ENCODE measurements around the gene CPVL.

The CPVL gene

GRCh38 chr7:29045258-29046086 is 100.9 kb downstream of the CPVL start:
- no peak for DNase-seq (ENCODE audit: low read depth in 1 of 2, low spot score in 1 of 2)

DNA sequence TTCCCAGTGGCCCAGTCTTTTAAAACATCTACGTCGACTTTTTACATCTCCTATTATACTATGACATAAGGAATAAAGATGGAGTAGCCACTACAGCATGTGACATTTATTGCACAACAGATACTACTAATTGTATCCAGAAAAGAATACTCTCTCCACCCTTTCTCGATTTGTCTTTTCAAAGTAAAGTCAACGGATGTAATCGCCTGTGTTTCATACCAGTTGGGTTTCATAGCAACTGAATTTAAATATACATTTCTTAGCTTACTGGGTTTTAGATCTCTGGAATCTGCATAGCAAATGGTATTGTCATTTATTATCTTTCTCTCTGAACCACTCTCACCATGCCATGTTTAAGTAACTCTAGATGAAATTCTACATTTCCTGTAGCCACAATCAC is 101.8 kb downstream of the CPVL start:
- DNase-seq (ENCODE audit: low read depth in 1 of 2, low spot score in 1 of 2): no peak

GRCh38 chr7:29043576-29043975 is 102.8 kb downstream of the CPVL start:
- DNase-seq (ENCODE audit: low read depth in 1 of 2, low spot score in 1 of 2): no peak

GRCh38 chr7:29042824-29043231 is 103.5 kb downstream of the CPVL start:
- DNase-seq (ENCODE audit: low read depth in 1 of 2, low spot score in 1 of 2): no peak

DNA sequence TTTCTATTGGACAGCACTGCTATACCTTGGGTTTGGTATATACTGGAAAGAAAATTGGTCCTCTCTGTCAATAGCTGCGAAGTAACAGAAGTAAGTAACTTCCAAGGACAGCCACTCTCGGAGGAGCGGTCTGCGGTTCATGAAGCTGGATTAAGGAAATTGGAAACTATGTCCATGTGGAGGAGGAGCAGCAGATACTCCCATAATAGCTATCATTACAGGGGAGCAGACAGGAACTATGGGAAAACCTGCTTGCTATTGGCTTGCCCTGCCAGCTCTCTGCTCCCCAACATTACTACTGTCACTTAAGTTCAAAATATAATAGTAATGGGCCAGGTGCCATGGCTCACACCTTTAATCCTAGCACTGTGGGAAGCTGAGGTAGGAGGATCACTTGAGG is 104.3 kb downstream of the CPVL start:
- DNase-seq (ENCODE audit: low read depth in 1 of 2, low spot score in 1 of 2): no peak

DNA sequence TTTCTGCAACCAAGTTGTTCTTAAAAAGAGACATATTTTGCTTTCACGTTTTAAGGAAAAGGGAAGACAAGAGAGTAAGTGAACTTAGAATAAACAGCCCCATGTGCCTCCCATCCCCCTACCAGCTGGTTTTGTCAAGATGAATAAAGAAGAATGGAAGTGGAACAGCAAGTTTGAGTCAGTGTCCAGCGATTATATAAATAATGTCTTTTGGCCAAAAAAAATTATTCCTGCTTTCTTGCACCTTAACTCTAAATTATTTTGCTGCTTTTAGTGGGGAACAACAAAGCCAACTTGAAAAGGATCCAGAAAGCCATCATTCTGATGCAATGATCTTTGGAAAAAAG is 105.8 kb downstream of the CPVL start:
- DNase-seq (ENCODE audit: low read depth in 1 of 2, low spot score in 1 of 2): no peak

GRCh38 chr7:29039821-29040578 is 106.3 kb downstream of the CPVL start:
- no peak for DNase-seq (ENCODE audit: low read depth in 1 of 2, low spot score in 1 of 2)

DNA sequence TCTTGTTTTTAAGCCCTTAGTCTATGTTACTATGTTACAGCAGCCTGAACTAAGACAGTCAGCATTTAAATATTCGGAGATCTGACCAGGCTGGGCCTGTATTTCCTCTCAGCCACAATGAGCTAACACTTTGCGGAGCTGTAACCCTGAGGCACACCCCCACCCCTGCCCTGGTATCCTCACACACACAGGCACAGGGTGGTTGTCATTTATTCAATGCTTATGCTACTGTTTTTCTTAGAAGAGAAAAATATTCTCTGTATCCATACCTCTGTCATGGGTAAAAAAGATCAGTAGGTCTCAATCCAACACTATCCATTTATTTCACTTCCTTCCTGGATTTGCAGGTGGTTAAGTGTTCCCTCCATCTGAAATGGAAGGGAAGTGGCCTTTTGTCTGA is 107.9 kb downstream of the CPVL start:
- DNase-seq (ENCODE audit: low read depth in 1 of 2, low spot score in 1 of 2): no peak

- no peak for DNase-seq (ENCODE audit: low read depth in 1 of 2, low spot score in 1 of 2)
Observed at GRCh38 chr7:29035044-29035740, 111.1 kb downstream of the CPVL start.

GRCh38 chr7:29033584-29033983 is 112.8 kb downstream of the CPVL start:
- no peak for DNase-seq (ENCODE audit: low read depth in 1 of 2, low spot score in 1 of 2)

DNA sequence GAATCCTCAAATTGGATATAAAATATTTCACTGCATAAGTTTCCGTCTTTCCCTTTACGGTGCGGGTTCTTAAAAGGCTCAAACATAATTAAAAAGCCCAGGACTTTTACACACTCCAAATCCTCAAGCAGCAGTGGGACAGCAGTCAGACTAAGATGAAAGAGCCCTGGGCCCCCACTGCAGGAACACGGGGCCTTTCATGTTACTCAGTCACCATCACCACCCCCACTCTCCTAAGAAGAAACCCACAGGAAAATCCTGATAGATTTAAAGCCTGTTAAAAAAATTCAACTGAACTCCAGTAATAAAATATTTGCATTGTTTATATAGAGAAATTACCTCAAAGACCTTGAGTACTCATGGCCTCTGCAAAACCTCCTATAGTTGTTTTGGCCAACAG is 114.2 kb downstream of the CPVL start:
- no peak for DNase-seq (ENCODE audit: low read depth in 1 of 2, low spot score in 1 of 2)

DNA sequence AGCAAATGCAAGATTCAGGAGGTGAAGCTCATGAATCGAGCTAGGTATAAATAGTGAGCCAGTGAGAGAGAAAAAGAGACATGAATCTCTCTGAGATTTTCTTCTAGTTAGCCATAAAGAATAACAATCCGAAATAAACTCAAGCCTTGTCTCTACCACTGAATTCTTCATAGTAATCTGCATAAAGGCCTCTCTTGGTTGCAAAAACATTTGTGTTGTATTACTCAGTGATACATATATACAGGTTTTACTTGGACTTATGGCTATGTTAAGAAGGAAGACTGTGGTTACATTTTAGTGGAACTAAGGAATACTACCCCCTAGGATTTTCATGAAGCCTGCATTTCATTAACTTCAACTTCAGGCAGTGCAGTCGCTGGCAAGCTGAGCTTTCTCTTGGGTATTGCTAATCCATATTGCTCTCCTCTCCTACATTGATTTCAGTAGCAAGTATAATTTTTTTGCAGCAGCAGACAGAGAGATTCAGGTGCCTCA is 115.5 kb downstream of the CPVL start:
- DNase-seq (ENCODE audit: low read depth in 1 of 2, low spot score in 1 of 2): no peak

GRCh38 chr7:29022291-29022988 is 123.9 kb downstream of the CPVL start:
- DNase-seq (ENCODE audit: low read depth in 1 of 2, low spot score in 1 of 2): no peak

DNA sequence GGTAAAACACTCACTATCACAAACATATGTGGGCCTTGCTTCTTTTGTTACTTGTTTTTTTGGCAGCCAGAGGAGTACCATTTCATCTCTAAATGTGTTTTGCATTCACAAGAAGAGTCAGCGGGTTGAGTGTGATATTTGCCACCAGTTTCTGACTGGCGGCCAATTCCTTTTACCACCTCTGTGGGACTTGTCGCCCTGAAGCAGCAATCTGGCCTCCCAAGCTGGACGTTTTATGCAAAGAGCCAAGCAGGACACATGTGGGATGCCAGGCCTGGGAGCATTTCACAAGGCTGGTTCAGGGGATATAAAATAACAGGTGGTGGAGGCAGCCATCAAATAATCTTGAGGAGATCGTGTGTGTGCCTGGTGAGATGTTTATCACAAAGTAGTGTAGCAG is 126.4 kb downstream of the CPVL start:
- no peak for DNase-seq (ENCODE audit: low read depth in 1 of 2, low spot score in 1 of 2)

DNA sequence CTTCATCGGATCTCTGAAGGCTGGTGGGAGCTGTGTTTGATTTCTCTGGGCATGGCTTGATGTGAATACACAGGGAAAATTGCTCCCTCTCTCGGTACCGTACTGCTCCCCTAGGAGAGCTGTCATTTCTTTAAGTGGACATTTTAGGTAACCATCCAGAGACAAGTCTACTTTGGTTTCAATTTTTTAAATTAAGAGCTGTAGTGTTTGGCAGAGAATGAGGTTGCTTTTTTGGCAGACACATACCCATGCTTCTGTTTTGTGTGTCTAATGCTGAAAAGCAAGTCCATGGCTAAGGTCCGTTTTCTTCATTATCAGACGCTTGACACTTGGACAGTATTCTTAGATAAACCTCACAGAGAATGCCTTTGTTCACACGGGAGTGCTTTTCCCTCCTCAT is 127.0 kb downstream of the CPVL start:
- DNase-seq (ENCODE audit: low read depth in 1 of 2, low spot score in 1 of 2): no peak

DNA sequence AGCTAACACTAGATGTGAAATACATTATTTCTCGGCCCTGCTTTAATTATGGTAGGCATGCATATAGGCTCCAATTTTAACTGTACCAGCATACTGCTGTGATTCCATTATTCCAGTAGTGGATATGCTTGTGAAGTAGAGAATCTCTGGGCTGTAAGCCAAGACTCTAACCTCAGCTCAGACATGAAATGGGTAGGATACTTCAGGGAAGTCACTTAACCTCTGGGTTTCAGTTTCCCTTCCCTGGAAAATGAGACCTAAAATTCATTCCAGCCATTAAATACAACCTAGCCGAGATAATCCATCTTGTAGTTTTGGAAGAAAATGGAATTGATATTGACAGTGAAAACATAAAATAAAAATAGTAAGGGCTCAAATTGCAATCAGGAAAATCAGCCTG is 128.6 kb downstream of the CPVL start:
- DNase-seq (ENCODE audit: low read depth in 1 of 2, low spot score in 1 of 2): no peak

DNA sequence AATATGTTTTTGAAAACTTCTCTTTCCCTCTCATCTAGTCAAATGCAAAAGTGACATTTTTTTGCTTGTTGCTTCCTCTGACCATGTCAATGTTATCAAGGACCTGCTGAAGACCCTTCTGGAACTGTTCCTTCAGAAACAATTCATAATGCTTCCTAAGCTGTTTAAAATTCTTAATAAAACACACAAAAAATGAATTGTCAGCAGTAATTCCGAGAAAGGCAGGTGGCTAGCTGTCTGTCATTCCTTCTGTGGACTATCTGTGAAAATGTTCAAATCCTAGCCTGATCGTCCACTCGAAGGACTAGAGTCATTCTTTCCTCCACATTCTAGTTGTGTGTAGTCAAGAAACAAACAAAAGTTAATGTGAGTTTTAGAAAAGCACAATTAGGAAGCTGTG is 131.6 kb downstream of the CPVL start:
- DNase-seq (ENCODE audit: low read depth in 1 of 2, low spot score in 1 of 2): no peak

- DNase-seq (ENCODE audit: low read depth in 1 of 2, low spot score in 1 of 2): no peak
Observed at GRCh38 chr7:29013931-29014330, 132.4 kb downstream of the CPVL start.

- DNase-seq (ENCODE audit: low read depth in 1 of 2, low spot score in 1 of 2): no peak
Observed at GRCh38 chr7:29013082-29013695, 133.1 kb downstream of the CPVL start.

DNA sequence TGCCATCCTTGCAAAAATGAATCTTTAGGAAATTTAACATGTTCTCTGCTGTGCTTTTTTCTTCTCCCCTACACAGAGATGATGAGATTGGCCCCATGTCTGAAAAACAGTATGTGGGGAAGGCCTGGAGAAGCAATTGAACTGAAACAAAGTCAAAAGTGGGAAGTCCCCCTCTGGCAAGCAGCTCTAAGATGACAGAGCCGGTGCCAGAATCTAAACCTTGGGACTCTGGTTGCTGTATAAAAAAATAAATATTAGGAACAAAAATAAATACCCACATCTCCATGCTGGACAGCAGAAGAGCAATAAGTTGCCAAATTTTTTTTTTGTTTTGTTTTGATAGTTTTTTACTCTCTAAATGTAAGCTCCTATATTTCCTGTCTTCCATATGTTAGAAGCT is 136.4 kb downstream of the CPVL start:
- no peak for DNase-seq (ENCODE audit: low read depth in 1 of 2, low spot score in 1 of 2)

GRCh38 chr7:29008590-29008989 is 137.7 kb downstream of the CPVL start:
- DNase-seq (ENCODE audit: low read depth in 1 of 2, low spot score in 1 of 2): no peak

All from activated T-helper 1 cell treated with anti-CD3 and anti-CD28 coated beads, Interleukin-2, amount 50 U/mL, for 16 hours (primary cell).